ENCODE data around the gene REXO1. TPM values are rescaled to one million over a fixed set of nuclear protein-coding genes. Genes with fewer than 3 reads are reported as not detected.
A peak's percentile ranks its signal among the peaks of the same experiment; 100 is the strongest.

REXO1 gene
- total and polyA plus RNA-seq, 9 of the 15 experiments (the other 6 are each of a cell fraction or from before 2014, with no cell fraction given): 0.04 to 63.3 (median 15.8) TPM

DNA sequence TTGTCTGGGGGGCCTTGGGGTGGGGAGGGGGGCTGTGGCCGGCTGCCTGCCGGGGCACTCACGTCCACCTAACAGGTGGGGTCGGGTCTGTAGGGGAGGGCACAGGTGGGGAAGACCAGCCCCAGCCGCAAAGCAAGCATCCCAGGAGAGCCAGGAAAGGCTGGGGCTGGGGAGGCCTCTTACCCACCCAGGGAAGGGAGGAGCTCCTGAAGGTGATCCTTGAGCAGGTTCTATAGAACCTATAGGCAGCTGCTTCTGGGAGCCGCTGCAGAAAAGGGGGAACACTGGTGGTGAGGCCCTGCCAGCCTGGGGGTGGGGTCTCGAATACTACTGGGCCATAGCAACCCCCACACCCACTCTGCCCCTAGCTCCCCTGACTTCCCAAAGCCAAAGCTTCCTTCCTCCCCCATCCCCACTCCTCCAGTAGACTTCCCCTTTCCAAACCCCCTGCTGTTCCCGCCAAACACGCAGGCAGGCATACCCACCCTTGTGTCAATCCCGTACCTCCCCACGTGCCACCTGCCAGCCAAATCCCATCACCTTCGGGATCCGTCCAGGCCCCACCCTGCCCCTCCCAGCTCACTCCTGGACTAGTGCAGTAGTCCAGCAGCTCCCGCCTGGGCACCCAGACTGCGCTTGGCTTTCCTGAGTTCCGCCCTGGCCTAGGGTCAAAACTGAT, 9.5 kb upstream of the REXO1 start (continued):
- TF ChIP-seq, protein P1, sequence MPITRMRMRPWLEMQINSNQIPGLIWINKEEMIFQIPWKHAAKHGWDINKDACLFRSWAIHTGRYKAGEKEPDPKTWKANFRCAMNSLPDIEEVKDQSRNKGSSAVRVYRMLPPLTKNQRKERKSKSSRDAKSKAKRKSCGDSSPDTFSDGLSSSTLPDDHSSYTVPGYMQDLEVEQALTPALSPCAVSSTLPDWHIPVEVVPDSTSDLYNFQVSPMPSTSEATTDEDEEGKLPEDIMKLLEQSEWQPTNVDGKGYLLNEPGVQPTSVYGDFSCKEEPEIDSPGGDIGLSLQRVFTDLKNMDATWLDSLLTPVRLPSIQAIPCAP (CRISPR knock-in tag; IDR thresholded peaks at IDR 0.05; ENCODE audit: borderline replicate concordance): no peak
- TF ChIP-seq, protein P2, sequence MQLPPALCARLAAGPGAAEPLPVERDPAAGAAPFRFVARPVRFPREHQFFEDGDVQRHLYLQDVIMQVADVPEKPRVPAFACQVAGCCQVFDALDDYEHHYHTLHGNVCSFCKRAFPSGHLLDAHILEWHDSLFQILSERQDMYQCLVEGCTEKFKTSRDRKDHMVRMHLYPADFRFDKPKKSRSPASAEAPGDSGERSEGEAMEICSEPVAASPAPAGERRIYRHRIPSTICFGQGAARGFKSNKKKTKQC (CRISPR knock-in tag; IDR thresholded peaks at IDR 0.05): no peak
- TF ChIP-seq TRIM25 (IDR thresholded peaks at IDR 0.05; ENCODE audit: borderline replicate concordance) (no peak), SMAD4 (CRISPR knock-in tag; conservative IDR thresholded peaks at IDR 0.05) (0 out of 2 replicates have a peak, but pooled peaks have one; percentile 7), ZNF274 (IDR thresholded peaks at IDR 0.05; ENCODE audit: borderline replicate concordance, low read depth, low read length) (no peak), ZBTB43 (CRISPR knock-in tag; IDR thresholded peaks at IDR 0.05) (no peak), ZNF175 (CRISPR knock-in tag; IDR thresholded peaks at IDR 0.05; ENCODE audit: low read depth) (no peak), ZC3H11A (IDR thresholded peaks at IDR 0.05; ENCODE audit: low read depth, low read length) (no peak), NONO (IDR thresholded peaks at IDR 0.05; ENCODE audit: low read depth in 2 of 2, low read length in 1 of 2) (no peak), PHB (CRISPR knock-in tag; IDR thresholded peaks at IDR 0.05) (no peak), AFF1 (IDR thresholded peaks at IDR 0.05; ENCODE audit: low read depth in 1 of 2, partially characterized antibody in 2 of 2) (no peak), OTX1 (CRISPR knock-in tag; IDR thresholded peaks at IDR 0.05) (no peak), GTF2E2 (tag; IDR thresholded peaks at IDR 0.05) (no peak), CBFB (CRISPR knock-in tag; IDR thresholded peaks at IDR 0.05) (no peak)

Data from K562 (cell line).